Loucy (cell line): ENCODE data around the gene MAP3K5.

ENCODE experiments used
- H2AFZ ChIP-seq: fragments of 200-600 bp; sonication (generic); 2 replicates; pipeline ENCODE4 v1.6.0; 2016; ENCODE audit warnings: antibody characterized with exemption, mild to moderate bottlenecking, low read length, moderate library complexity
- H3F3A ChIP-seq: fragments of 200-600 bp; 2 replicates; pipeline ENCODE4 v1.6.0; 2016; ENCODE audit warnings: antibody characterized with exemption, low read depth, mild to moderate bottlenecking
- H3K27me3 ChIP-seq: fragments of 200-600 bp; sonication (generic); 2 replicates; pipeline ENCODE4 v1.6.1; 2014; ENCODE audit warnings: low read length, mild to moderate bottlenecking; ENCODE audit not compliant: insufficient read depth, poor library complexity, severe bottlenecking
- H3K36me3 ChIP-seq: fragments of 200-600 bp; sonication (generic); 2 replicates; pipeline ENCODE4 v1.6.1; 2016; ENCODE audit warnings: low read length; ENCODE audit not compliant: insufficient read depth
- H3K4me1 ChIP-seq: fragments of 200-600 bp; sonication (generic); 2 replicates; pipeline ENCODE4 v1.5.1; 2014; ENCODE audit warnings: low read length, mild to moderate bottlenecking; ENCODE audit not compliant: insufficient read depth, poor library complexity, severe bottlenecking
- H3K4me2 ChIP-seq: fragments of 200-600 bp; sonication (generic); 2 replicates; pipeline ENCODE4 v1.6.0; 2014; ENCODE audit warnings: antibody characterized with exemption, low read length, low read depth, mild to moderate bottlenecking; ENCODE audit not compliant: poor library complexity, severe bottlenecking
- H3K4me3 ChIP-seq: fragments of 200-600 bp; sonication (generic); 2 replicates; pipeline ENCODE4 v1.5.1; 2014; ENCODE audit warnings: low read length, mild to moderate bottlenecking, mixed read lengths; ENCODE audit not compliant: poor library complexity, severe bottlenecking
- H3K79me2 ChIP-seq: fragments of 200-600 bp; sonication (generic); 2 replicates; pipeline ENCODE4 v1.6.1; 2014; ENCODE audit warnings: low read length; ENCODE audit not compliant: insufficient read depth
- H3K9ac ChIP-seq: fragments of 200-600 bp; sonication (generic); 2 replicates; pipeline ENCODE4 v1.6.0; 2014; ENCODE audit warnings: mild to moderate bottlenecking, low read depth, low read length, moderate library complexity; ENCODE audit not compliant: poor library complexity, severe bottlenecking
- H3K9me2 ChIP-seq: fragments of 200-600 bp; sonication (generic); replicated peaks from 2 replicates; pipeline ENCODE4 v1.6.1; 2016; ENCODE audit warnings: low read depth, low read length, mixed read lengths
- H3K9me3 ChIP-seq: fragments of 200-600 bp; sonication (generic); 2 replicates; pipeline ENCODE4 v1.6.1; 2014; ENCODE audit warnings: mild to moderate bottlenecking, antibody characterized with exemption, low read length, low read depth; ENCODE audit not compliant: insufficient read depth
- H4K20me1 ChIP-seq: fragments of 200-600 bp; sonication (generic); 2 replicates; pipeline ENCODE4 v1.6.0; 2014; ENCODE audit warnings: antibody characterized with exemption, low read length, mild to moderate bottlenecking; ENCODE audit not compliant: insufficient read depth, poor library complexity, severe bottlenecking
- EZH2phosphoT487 ChIP-seq: fragments of 200-600 bp; IDR thresholded peaks from 2 replicates; pipeline ENCODE4 v1.6.1; 2018; ENCODE audit warnings: antibody characterized with exemption, mild to moderate bottlenecking, moderate library complexity, borderline replicate concordance
- TF ChIP-seq, protein P1 (sequence below): fragments of 200-600 bp; sonication (generic); conservative IDR thresholded peaks from 2 replicates; pipeline ENCODE4 v1.5.1; 2014; ENCODE audit warnings: mild to moderate bottlenecking, antibody characterized with exemption, low read length

MAP3K5 gene

DNA sequence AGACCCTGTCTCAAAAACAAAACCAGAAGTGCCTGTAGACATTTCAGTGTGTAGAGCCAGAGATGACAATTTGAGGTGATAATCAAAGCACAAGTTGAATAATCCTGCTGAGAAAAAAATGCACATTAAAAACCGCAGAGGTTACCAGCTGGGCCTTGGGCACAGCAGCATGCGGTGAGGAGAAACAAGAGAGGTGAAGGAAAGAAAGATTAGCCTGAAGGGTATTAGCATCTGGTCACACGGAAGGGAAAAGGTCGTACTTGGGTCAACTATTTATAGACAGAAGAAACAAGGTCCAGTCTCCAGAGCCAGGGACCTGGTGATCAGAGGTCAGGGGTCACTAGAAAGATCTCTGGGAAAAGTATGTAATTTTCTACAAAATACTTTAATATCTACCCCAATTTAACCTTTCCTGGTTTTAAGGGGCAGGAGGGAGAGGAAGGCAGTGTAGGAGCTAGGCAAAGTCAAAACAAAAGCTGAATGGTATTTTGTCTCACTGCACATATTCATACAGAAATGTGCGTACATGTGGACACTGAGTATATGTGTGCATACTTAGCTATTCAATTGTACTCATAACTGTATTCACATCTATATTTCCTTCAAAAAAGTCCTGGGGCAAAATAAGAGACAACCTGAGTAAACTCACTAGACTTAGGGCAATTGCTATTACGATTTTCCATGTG, 252.2 kb downstream of the MAP3K5 start:
- peaks cover 3% of the 10 kb centered on the region for H3K4me1 ChIP-seq
- no peaks in the 10 kb centered on the region for H3K79me2 ChIP-seq
- TF ChIP-seq, protein P1, sequence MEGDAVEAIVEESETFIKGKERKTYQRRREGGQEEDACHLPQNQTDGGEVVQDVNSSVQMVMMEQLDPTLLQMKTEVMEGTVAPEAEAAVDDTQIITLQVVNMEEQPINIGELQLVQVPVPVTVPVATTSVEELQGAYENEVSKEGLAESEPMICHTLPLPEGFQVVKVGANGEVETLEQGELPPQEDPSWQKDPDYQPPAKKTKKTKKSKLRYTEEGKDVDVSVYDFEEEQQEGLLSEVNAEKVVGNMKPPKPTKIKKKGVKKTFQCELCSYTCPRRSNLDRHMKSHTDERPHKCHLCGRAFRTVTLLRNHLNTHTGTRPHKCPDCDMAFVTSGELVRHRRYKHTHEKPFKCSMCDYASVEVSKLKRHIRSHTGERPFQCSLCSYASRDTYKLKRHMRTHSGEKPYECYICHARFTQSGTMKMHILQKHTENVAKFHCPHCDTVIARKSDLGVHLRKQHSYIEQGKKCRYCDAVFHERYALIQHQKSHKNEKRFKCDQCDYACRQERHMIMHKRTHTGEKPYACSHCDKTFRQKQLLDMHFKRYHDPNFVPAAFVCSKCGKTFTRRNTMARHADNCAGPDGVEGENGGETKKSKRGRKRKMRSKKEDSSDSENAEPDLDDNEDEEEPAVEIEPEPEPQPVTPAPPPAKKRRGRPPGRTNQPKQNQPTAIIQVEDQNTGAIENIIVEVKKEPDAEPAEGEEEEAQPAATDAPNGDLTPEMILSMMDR: no peak
- TF ChIP-seq EZH2phosphoT487: no peak

DNA sequence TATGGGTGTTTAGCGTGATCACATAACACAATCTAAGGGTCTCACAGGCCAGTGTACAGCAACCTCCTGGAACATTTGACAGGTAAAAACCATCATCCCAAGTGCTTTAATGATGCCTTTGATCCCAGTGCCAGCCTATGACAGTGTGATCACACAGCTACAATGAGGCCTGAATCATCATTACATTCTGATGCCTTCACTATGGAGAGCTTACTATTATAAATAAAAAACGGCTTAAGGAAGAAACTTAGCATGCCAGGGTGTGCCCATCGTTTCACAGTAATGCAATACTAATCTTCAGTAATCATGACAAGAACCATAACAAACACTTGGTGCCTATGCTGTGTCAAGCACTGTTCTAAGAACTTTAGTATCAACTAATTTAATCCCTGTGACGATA, 253.4 kb downstream of the MAP3K5 start:
- no peak overlapping the region for H2AFZ ChIP-seq
- TF ChIP-seq, protein P1: no peak
- no peak for TF ChIP-seq EZH2phosphoT487
- H3K4me2 ChIP-seq: no peak overlapping the region
- H4K20me1 ChIP-seq: no peaks in the 10 kb centered on the region
- peaks cover 6% of the 10 kb centered on the region for H3K27me3 ChIP-seq
- H3K4me3 ChIP-seq: no peak overlapping the region
- H3K4me1 ChIP-seq: peaks cover 4% of the 10 kb centered on the region
- H3K9me3 ChIP-seq: no peaks in the 10 kb centered on the region
- H3K9me2 ChIP-seq: no peaks in the 10 kb centered on the region
- no peaks in the 10 kb centered on the region for H3K36me3 ChIP-seq
- no peak overlapping the region for H3K9ac ChIP-seq
- no peaks in the 10 kb centered on the region for H3K79me2 ChIP-seq
- H3F3A ChIP-seq: no peaks in the 10 kb centered on the region

More for the DNA sequence above, 252.2 kb downstream of the MAP3K5 start:
- no peaks in the 10 kb centered on the region for H3F3A ChIP-seq
- H3K9me2 ChIP-seq: no peaks in the 10 kb centered on the region
- H3K9me3 ChIP-seq: no peaks in the 10 kb centered on the region
- H3K4me2 ChIP-seq: no peak overlapping the region
- H3K9ac ChIP-seq: no peak overlapping the region
- H3K4me3 ChIP-seq: no peak overlapping the region
- no peaks in the 10 kb centered on the region for H3K36me3 ChIP-seq
- no peaks in the 10 kb centered on the region for H4K20me1 ChIP-seq
- H3K27me3 ChIP-seq: peaks cover 10% of the 10 kb centered on the region
- H2AFZ ChIP-seq: no peak overlapping the region

DNA sequence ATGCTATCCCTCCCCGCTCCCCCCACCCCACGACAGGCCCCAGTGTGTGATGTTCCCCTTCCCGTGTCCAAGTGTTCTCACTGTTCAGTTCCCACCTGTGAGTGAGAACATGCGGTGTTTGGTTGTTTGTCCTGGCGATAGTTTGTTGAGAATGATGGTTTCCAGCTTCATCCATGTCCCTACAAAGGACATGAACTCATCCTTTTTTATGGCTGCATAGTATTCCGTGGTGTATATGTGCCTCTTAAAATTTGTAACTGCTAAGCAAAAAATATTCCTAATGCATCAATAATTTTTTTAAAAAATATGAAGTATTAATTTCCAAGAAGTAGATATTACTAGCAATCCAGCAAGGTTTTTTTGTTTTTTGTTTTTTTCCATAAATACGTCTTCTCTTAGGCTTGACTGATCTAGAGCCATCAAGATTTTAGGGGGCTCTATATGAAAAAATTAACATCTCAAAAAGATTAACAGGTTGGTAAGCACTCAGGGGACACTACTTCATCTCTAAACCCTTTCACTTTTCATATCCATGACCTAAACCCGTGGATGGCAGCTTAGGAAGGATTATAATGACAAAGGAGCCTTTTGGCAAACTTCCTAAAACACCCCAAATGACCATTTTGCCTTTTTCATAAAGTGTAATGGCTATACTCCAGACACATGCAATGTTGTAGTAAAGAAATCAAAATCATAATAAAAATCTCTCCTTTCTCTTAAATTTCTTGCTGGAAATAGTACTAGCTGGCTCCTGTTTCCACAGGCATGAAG, 256.2 kb downstream of the MAP3K5 start:
- Histone ChIP-seq H2AFZ (no peak overlapping the region), H3K36me3 (no peaks in the 10 kb centered on the region), H3F3A (no peaks in the 10 kb centered on the region), H3K9me2 (no peaks in the 10 kb centered on the region), H3K4me1 (peaks cover 4% of the 10 kb centered on the region), H3K4me3 (no peak overlapping the region), H3K9ac (no peak overlapping the region), H3K79me2 (no peaks in the 10 kb centered on the region), H3K9me3 (no peaks in the 10 kb centered on the region), H4K20me1 (no peaks in the 10 kb centered on the region), H3K4me2 (no peak overlapping the region), H3K27me3 (peaks cover 6% of the 10 kb centered on the region)
- TF ChIP-seq, protein P1: no peak
- no peak for TF ChIP-seq EZH2phosphoT487
